Measurements from ENCODE around the gene ERLEC1. TPM values are rescaled to one million over a fixed set of nuclear protein-coding genes. Genes with fewer than 3 reads are reported as not detected.

ERLEC1 gene
- total and polyA plus RNA-seq, 4 donors: 28.8 to 32.0 (median 30.4) TPM

- no peak overlapping the region for H3K4me3 ChIP-seq (ENCODE audit: low read depth in 1 of 3, low read length in 3 of 3)
- H3K36me3 ChIP-seq (ENCODE audit: control insufficient read depth in 4 of 4, insufficient read depth in 3 of 4, low read depth in 1 of 4, low read length in 3 of 4): peaks cover 0 to 14% (median 5%) of the 10 kb centered on the region in 4 donors
- no peak for TF ChIP-seq GABPA (IDR thresholded peaks at IDR 0.05 in 1 of 2, conservative IDR thresholded peaks at IDR 0.05 in 1 of 2)
- no peak for TF ChIP-seq JUND (IDR thresholded peaks at IDR 0.05)
- no peak for TF ChIP-seq YY1 (IDR thresholded peaks at IDR 0.05)
- TF ChIP-seq NR2F2 (IDR thresholded peaks at IDR 0.05): no peak
- TF ChIP-seq, protein P1, sequence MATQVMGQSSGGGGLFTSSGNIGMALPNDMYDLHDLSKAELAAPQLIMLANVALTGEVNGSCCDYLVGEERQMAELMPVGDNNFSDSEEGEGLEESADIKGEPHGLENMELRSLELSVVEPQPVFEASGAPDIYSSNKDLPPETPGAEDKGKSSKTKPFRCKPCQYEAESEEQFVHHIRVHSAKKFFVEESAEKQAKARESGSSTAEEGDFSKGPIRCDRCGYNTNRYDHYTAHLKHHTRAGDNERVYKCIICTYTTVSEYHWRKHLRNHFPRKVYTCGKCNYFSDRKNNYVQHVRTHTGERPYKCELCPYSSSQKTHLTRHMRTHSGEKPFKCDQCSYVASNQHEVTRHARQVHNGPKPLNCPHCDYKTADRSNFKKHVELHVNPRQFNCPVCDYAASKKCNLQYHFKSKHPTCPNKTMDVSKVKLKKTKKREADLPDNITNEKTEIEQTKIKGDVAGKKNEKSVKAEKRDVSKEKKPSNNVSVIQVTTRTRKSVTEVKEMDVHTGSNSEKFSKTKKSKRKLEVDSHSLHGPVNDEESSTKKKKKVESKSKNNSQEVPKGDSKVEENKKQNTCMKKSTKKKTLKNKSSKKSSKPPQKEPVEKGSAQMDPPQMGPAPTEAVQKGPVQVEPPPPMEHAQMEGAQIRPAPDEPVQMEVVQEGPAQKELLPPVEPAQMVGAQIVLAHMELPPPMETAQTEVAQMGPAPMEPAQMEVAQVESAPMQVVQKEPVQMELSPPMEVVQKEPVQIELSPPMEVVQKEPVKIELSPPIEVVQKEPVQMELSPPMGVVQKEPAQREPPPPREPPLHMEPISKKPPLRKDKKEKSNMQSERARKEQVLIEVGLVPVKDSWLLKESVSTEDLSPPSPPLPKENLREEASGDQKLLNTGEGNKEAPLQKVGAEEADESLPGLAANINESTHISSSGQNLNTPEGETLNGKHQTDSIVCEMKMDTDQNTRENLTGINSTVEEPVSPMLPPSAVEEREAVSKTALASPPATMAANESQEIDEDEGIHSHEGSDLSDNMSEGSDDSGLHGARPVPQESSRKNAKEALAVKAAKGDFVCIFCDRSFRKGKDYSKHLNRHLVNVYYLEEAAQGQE (IDR thresholded peaks at IDR 0.05): no peak
- TF ChIP-seq RAD21 (IDR thresholded peaks at IDR 0.05): no peak
- TF ChIP-seq, protein P2, sequence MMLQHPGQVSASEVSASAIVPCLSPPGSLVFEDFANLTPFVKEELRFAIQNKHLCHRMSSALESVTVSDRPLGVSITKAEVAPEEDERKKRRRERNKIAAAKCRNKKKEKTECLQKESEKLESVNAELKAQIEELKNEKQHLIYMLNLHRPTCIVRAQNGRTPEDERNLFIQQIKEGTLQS (IDR thresholded peaks at IDR 0.05): no peak
- no peak for TF ChIP-seq FOXA2 (IDR thresholded peaks at IDR 0.05)
- no peak for TF ChIP-seq TAF1 (conservative IDR thresholded peaks at IDR 0.05)
- TF ChIP-seq FOXA1 (IDR thresholded peaks at IDR 0.05): no peak
- TF ChIP-seq SP1 (IDR thresholded peaks at IDR 0.05): no peak
- no peak for TF ChIP-seq HNF4G (IDR thresholded peaks at IDR 0.05)
- TF ChIP-seq, protein P3, sequence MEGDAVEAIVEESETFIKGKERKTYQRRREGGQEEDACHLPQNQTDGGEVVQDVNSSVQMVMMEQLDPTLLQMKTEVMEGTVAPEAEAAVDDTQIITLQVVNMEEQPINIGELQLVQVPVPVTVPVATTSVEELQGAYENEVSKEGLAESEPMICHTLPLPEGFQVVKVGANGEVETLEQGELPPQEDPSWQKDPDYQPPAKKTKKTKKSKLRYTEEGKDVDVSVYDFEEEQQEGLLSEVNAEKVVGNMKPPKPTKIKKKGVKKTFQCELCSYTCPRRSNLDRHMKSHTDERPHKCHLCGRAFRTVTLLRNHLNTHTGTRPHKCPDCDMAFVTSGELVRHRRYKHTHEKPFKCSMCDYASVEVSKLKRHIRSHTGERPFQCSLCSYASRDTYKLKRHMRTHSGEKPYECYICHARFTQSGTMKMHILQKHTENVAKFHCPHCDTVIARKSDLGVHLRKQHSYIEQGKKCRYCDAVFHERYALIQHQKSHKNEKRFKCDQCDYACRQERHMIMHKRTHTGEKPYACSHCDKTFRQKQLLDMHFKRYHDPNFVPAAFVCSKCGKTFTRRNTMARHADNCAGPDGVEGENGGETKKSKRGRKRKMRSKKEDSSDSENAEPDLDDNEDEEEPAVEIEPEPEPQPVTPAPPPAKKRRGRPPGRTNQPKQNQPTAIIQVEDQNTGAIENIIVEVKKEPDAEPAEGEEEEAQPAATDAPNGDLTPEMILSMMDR (IDR thresholded peaks at IDR 0.05; ENCODE audit: low read depth, low read length, missing input control): no peak
- H3K9me3 ChIP-seq (ENCODE audit: control insufficient read depth in 4 of 4, low read length in 3 of 4): no peaks in the 10 kb centered on the region
- no peak for DNase-seq (ENCODE audit: low spot score)
- H3K27ac ChIP-seq (ENCODE audit: low read depth in 1 of 2, low read length in 2 of 2): no peak overlapping the region
- 93% methylated on average over 2 of the region's 2 CpGs for WGBS
- H3K9ac ChIP-seq (ENCODE audit: low read depth in 1 of 2, low read length in 2 of 2): no peak overlapping the region
- H3K27me3 ChIP-seq (ENCODE audit: control insufficient read depth in 4 of 4, insufficient read depth in 4 of 4, low read length in 3 of 4): no peaks in the 10 kb centered on the region
- H3K4me1 ChIP-seq (ENCODE audit: control insufficient read depth in 4 of 4, insufficient read depth in 4 of 4, low read length in 3 of 4): peaks cover 0 to 3% (median 1%) of the 10 kb centered on the region in 4 donors
Observed at GRCh38 chr2:53744395-53745065, 42.3 kb upstream of the ERLEC1 start.

GRCh38 chr2:53750041-53750768, 36.6 kb upstream of the ERLEC1 start:
- H3K9me3 ChIP-seq (ENCODE audit: control insufficient read depth in 4 of 4, low read length in 3 of 4): no peaks in the 10 kb centered on the region
- WGBS: 81% methylated on average over 4 of the region's 4 CpGs
- TF ChIP-seq GABPA (IDR thresholded peaks at IDR 0.05 in 1 of 2, conservative IDR thresholded peaks at IDR 0.05 in 1 of 2): no peak
- H3K9ac ChIP-seq (ENCODE audit: low read depth in 1 of 2, low read length in 2 of 2): no peak overlapping the region
- peaks cover 0 to 14% (median 5%) of the 10 kb centered on the region in 4 donors for H3K36me3 ChIP-seq (ENCODE audit: control insufficient read depth in 4 of 4, insufficient read depth in 3 of 4, low read depth in 1 of 4, low read length in 3 of 4)
- H3K27me3 ChIP-seq (ENCODE audit: control insufficient read depth in 4 of 4, insufficient read depth in 4 of 4, low read length in 3 of 4): no peaks in the 10 kb centered on the region
- no peak overlapping the region for H3K4me3 ChIP-seq (ENCODE audit: low read depth in 1 of 3, low read length in 3 of 3)
- H3K4me1 ChIP-seq (ENCODE audit: control insufficient read depth in 4 of 4, insufficient read depth in 4 of 4, low read length in 3 of 4): no peaks in the 10 kb centered on the region
- no peak overlapping the region for H3K27ac ChIP-seq (ENCODE audit: low read depth in 1 of 2, low read length in 2 of 2)
- DNase-seq (ENCODE audit: low spot score): no peak

Data from liver (tissue), 9 donors.